ENCODE data around the gene ZNF814. TPM values are rescaled to one million over a fixed set of nuclear protein-coding genes. Genes with fewer than 3 reads are reported as not detected.

Gene ZNF814
- total RNA-seq, 1 donor from 2014 or later: 34.7 TPM

DNA sequence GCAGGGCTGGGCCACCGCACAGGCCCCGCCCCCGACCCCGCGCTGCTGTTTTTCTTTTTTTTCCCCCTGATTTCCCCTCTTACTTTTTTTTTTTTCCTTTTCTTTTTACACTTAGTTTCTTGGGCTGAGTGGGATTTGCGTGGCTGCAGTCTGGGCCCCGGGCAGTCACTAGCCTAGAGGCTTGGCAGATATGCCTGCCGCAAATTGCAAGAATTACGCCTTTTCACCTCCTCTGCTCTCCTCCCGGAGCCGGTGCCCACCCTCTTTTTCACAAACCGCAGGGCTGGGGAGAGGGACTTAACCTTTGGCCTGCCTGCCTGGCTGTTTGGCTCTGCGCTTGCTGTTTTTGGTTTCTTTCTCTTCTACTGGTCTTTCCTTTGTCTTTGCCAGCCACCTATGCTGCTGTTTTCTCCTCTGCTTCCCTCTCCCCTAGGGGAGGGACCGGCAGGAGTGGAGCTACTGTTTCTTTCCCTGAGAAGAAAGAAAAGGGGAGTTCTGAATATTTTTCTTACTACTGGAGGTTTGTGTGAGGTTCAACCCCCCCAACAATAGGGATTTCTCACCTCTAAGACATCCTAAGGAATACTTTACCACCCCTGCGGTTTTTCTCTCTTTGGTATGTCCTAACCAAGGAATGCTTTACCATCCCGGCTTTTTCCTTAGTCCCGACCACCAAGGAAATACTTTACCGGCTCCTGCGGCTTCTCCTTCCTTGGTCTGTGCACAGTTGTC is 85.1 kb downstream of the ZNF814 start:
- Mint-ChIP-seq H3K36me3 (ENCODE audit: low read depth, unreplicated experiment) (peaks cover 25% of the 10 kb centered on the region), H3K9me3 (ENCODE audit: unreplicated experiment) (no peaks in the 10 kb centered on the region), H3K4me3 (ENCODE audit: unreplicated experiment) (peak overlapping the region; percentile 91), H3K4me1 (ENCODE audit: low read depth, unreplicated experiment) (peaks cover 33% of the 10 kb centered on the region), H3K27ac (ENCODE audit: unreplicated experiment) (peak overlapping the region; percentile 99), H3K27me3 (ENCODE audit: low read depth, unreplicated experiment) (no peaks in the 10 kb centered on the region)
- Histone ChIP-seq H3K4me2 (ENCODE audit: low read length) (peak overlapping the region; percentile 99), H3K4me1 (ENCODE audit: insufficient read depth, low read length) (peaks cover 11% of the 10 kb centered on the region), H3K4me3 (ENCODE audit: insufficient read depth, low read depth, low read length) (peak overlapping the region; percentile 96), H3K79me2 (ENCODE audit: insufficient read depth, low read length) (peaks cover 27% of the 10 kb centered on the region), H3K9me3 (ENCODE audit: insufficient read depth, low read depth, low read length) (peaks cover 3% of the 10 kb centered on the region), H3K27ac (ENCODE audit: low read depth, low read length) (peak overlapping the region; percentile 94), H3K27me3 (ENCODE audit: insufficient read depth, low read length) (no peaks in the 10 kb centered on the region), H3K9ac (ENCODE audit: low read length) (peak overlapping the region; percentile 97), H4K20me1 (ENCODE audit: insufficient read depth, low read length) (no peaks in the 10 kb centered on the region), H3K36me3 (ENCODE audit: insufficient read depth, low read length) (peaks cover 14% of the 10 kb centered on the region), H2AFZ (ENCODE audit: low read depth, low read length) (peak overlapping the region; percentile 81)
- DNase-seq (ENCODE audit: low read depth) (peak; percentile 99), FAIRE-seq (peak; percentile 9)
- TF ChIP-seq, protein P1, sequence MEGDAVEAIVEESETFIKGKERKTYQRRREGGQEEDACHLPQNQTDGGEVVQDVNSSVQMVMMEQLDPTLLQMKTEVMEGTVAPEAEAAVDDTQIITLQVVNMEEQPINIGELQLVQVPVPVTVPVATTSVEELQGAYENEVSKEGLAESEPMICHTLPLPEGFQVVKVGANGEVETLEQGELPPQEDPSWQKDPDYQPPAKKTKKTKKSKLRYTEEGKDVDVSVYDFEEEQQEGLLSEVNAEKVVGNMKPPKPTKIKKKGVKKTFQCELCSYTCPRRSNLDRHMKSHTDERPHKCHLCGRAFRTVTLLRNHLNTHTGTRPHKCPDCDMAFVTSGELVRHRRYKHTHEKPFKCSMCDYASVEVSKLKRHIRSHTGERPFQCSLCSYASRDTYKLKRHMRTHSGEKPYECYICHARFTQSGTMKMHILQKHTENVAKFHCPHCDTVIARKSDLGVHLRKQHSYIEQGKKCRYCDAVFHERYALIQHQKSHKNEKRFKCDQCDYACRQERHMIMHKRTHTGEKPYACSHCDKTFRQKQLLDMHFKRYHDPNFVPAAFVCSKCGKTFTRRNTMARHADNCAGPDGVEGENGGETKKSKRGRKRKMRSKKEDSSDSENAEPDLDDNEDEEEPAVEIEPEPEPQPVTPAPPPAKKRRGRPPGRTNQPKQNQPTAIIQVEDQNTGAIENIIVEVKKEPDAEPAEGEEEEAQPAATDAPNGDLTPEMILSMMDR (IDR thresholded peaks at IDR 0.05; ENCODE audit: insufficient read depth, low read depth, low read length): no peak
- no peak for TF ChIP-seq EZH2 (IDR thresholded peaks at IDR 0.05; ENCODE audit: insufficient read depth, low read length)

DNA sequence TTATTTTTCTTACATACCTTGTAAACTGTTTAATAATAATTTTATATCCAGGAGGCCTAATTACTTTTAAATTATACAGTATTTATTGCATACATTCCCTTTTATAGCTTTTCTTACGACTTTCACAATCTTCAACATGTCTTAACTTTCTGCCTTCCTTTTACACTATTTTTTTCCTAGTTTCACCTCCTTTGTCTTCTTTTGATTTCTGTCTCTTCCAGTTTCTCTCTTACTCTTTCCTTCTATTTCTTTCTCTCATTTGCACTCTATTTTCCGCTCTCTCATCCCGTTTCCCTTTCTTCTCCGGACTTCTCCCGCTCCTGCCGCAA is 85.6 kb downstream of the ZNF814 start:
- Mint-ChIP-seq H3K4me1 (ENCODE audit: low read depth, unreplicated experiment) (peaks cover 33% of the 10 kb centered on the region), H3K27me3 (ENCODE audit: low read depth, unreplicated experiment) (no peaks in the 10 kb centered on the region), H3K27ac (ENCODE audit: unreplicated experiment) (peak overlapping the region; percentile 99), H3K9me3 (ENCODE audit: unreplicated experiment) (no peaks in the 10 kb centered on the region), H3K36me3 (ENCODE audit: low read depth, unreplicated experiment) (peaks cover 22% of the 10 kb centered on the region), H3K4me3 (ENCODE audit: unreplicated experiment) (peak overlapping the region; percentile 91)
- Histone ChIP-seq H3K36me3 (ENCODE audit: insufficient read depth, low read length) (peaks cover 13% of the 10 kb centered on the region), H3K4me2 (ENCODE audit: low read length) (peak overlapping the region; percentile 99), H3K4me3 (ENCODE audit: insufficient read depth, low read depth, low read length) (peak overlapping the region; percentile 96), H3K27ac (ENCODE audit: low read depth, low read length) (peak overlapping the region; percentile 94), H4K20me1 (ENCODE audit: insufficient read depth, low read length) (no peaks in the 10 kb centered on the region), H3K9ac (ENCODE audit: low read length) (peak overlapping the region; percentile 97), H3K27me3 (ENCODE audit: insufficient read depth, low read length) (no peaks in the 10 kb centered on the region), H3K4me1 (ENCODE audit: insufficient read depth, low read length) (peaks cover 11% of the 10 kb centered on the region), H3K9me3 (ENCODE audit: insufficient read depth, low read depth, low read length) (no peaks in the 10 kb centered on the region), H3K79me2 (ENCODE audit: insufficient read depth, low read length) (peaks cover 27% of the 10 kb centered on the region), H2AFZ (ENCODE audit: low read depth, low read length) (no peak overlapping the region)
- TF ChIP-seq EZH2 (IDR thresholded peaks at IDR 0.05; ENCODE audit: insufficient read depth, low read length): no peak
- TF ChIP-seq, protein P1 (IDR thresholded peaks at IDR 0.05; ENCODE audit: insufficient read depth, low read depth, low read length): no peak
- DNase-seq (ENCODE audit: low read depth) (no peak), FAIRE-seq (no peak)

DNA sequence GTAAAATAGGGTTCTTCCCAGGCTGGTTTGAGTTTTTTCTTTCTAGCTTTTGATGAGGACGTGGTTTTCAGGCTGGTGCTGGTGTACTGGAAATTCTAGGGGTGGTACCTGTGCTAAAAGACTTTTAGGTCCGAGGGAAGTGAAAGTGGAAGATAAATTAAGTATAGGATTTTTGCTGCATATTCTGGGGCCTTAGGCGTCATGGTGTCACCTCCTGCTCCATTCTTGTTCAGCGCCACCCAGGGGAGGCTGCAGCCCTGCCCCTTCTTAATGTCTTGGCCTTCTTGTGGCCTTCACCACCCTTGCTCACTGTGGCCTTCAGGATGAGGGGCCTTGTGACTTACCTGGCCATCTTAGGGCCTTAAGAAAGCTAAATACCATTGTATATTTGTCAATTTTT is 86.6 kb downstream of the ZNF814 start:
- Histone ChIP-seq H3K9ac (ENCODE audit: low read length) (no peak overlapping the region), H3K27me3 (ENCODE audit: insufficient read depth, low read length) (no peaks in the 10 kb centered on the region), H4K20me1 (ENCODE audit: insufficient read depth, low read length) (no peaks in the 10 kb centered on the region), H3K36me3 (ENCODE audit: insufficient read depth, low read length) (peaks cover 8% of the 10 kb centered on the region), H2AFZ (ENCODE audit: low read depth, low read length) (no peak overlapping the region), H3K9me3 (ENCODE audit: insufficient read depth, low read depth, low read length) (no peaks in the 10 kb centered on the region), H3K4me3 (ENCODE audit: insufficient read depth, low read depth, low read length) (no peak overlapping the region), H3K4me2 (ENCODE audit: low read length) (peak overlapping the region; percentile 34), H3K4me1 (ENCODE audit: insufficient read depth, low read length) (peaks cover 11% of the 10 kb centered on the region), H3K27ac (ENCODE audit: low read depth, low read length) (no peak overlapping the region), H3K79me2 (ENCODE audit: insufficient read depth, low read length) (peaks cover 27% of the 10 kb centered on the region)
- Mint-ChIP-seq H3K27ac (ENCODE audit: unreplicated experiment) (peak overlapping the region; percentile 36), H3K4me1 (ENCODE audit: low read depth, unreplicated experiment) (peaks cover 33% of the 10 kb centered on the region), H3K27me3 (ENCODE audit: low read depth, unreplicated experiment) (no peaks in the 10 kb centered on the region), H3K36me3 (ENCODE audit: low read depth, unreplicated experiment) (peaks cover 15% of the 10 kb centered on the region), H3K9me3 (ENCODE audit: unreplicated experiment) (no peaks in the 10 kb centered on the region), H3K4me3 (ENCODE audit: unreplicated experiment) (peak overlapping the region; percentile 78)
- DNase-seq (ENCODE audit: low read depth) (no peak), FAIRE-seq (no peak)
- TF ChIP-seq, protein P1 (IDR thresholded peaks at IDR 0.05; ENCODE audit: insufficient read depth, low read depth, low read length): no peak
- no peak for TF ChIP-seq EZH2 (IDR thresholded peaks at IDR 0.05; ENCODE audit: insufficient read depth, low read length)
